Measurements from ENCODE around the gene MARCHF2. TPM values are rescaled to one million over a fixed set of nuclear protein-coding genes. Genes with fewer than 3 reads are reported as not detected.
A peak's percentile ranks its signal among the peaks of the same experiment; 100 is the strongest.

Gene MARCHF2
- polyA plus RNA-seq, 1 of the 3 experiments (the other 2 are of a cell fraction) = 57.2 TPM

GRCh38 chr19:8389891-8390616 is 23.1 kb upstream of the MARCHF2 start, which contains the start of gene RAB11B (continued):
- TF ChIP-seq USF2 (IDR thresholded peaks at IDR 0.05; ENCODE audit: borderline replicate concordance, low read depth, low read length) (no peak), RAD21 (IDR thresholded peaks at IDR 0.05; ENCODE audit: low read length) (no peak), MAX (IDR thresholded peaks at IDR 0.05; ENCODE audit: low read depth) (peak; percentile 32; the same call in 1 of the 2 replicates), TAF1 (IDR thresholded peaks at IDR 0.05; ENCODE audit: borderline replicate concordance, low read depth, low read length) (peak; percentile 40; the same call in 1 of the 2 replicates), REST (IDR thresholded peaks at IDR 0.05; ENCODE audit: low read depth, low read length) (no peak), MEF2A (IDR thresholded peaks at IDR 0.05; ENCODE audit: borderline replicate concordance, low read depth) (no peak), EZH2phosphoT487 (IDR thresholded peaks at IDR 0.05; ENCODE audit: borderline replicate concordance, low read depth) (no peak), USF1 (IDR thresholded peaks at IDR 0.05; ENCODE audit: borderline replicate concordance, low read depth) (no peak), POLR2AphosphoS5 (IDR thresholded peaks at IDR 0.05; ENCODE audit: low read depth, low read length) (0 out of 2 replicates have a peak, but pooled peaks have one; percentile 12)

- Histone ChIP-seq H3K36me3 (replicated peaks in 1 of 2; ENCODE audit: control insufficient read depth in 1 of 2, insufficient read depth in 2 of 2, low read length in 1 of 2) (peaks cover 0 to 11% of the 10 kb centered on the region in 2 experiments), H3F3A (replicated peaks; ENCODE audit: insufficient read depth) (peaks cover 16% of the 10 kb centered on the region), H2AFZ (ENCODE audit: low read depth) (no peak overlapping the region), H3K9me3 (no peaks in the 10 kb centered on the region), H3K4me1 (ENCODE audit: control insufficient read depth in 1 of 2, insufficient read depth in 2 of 2, low read depth in 1 of 2, low read length in 1 of 2) (peaks cover 14 to 31% of the 10 kb centered on the region in 2 experiments; a peak in 2 of 4 replicates), H3K79me2 (ENCODE audit: insufficient read depth) (peaks cover 64% of the 10 kb centered on the region), H3K4me2 (peak overlapping the region; percentile 94), H3K27ac (ENCODE audit: low read depth in 2 of 2, low read length in 1 of 2) (peak overlapping the region; percentile 97 to 99), H3K9me2 (no peaks in the 10 kb centered on the region), H3K27me3 (ENCODE audit: insufficient read depth) (no peaks in the 10 kb centered on the region), H4K20me1 (ENCODE audit: insufficient read depth) (peaks cover 48% of the 10 kb centered on the region), H3K9ac (peak overlapping the region; percentile 100), H3K4me3 (ENCODE audit: low read depth in 2 of 2, low read length in 1 of 2) (peak overlapping the region; percentile 86 to 91)
- TF ChIP-seq ZBTB33 (IDR thresholded peaks at IDR 0.05; ENCODE audit: borderline replicate concordance, low read depth) (no peak), ELF1 (IDR thresholded peaks at IDR 0.05) (no peak), NFIC (IDR thresholded peaks at IDR 0.05; ENCODE audit: borderline replicate concordance) (no peak), PBX3 (IDR thresholded peaks at IDR 0.05) (no peak), CHD2 (IDR thresholded peaks at IDR 0.05; ENCODE audit: low read length, partially characterized antibody) (peak; percentile 32)
- DNase-seq = peak; percentile 96
- CTCF ChIA-PET = interaction anchor here (0.7 to 8.0 kb wide), 2 partner anchors 37 to 115 kb away, joined by 4 to 78 read pairs; no protein-coding TSS in a partner anchor
- POLR2A ChIA-PET = interaction anchor here (1.2 to 1.9 kb wide), 3 partner anchors 23 to 123 kb away, joined by 3 to 4 read pairs (median 3); partner anchors contain the start of gene MARCHF2
- WGBS (ENCODE audit: low lambda C conversion rate) = 0% methylated on average over 21 of the region's 28 CpGs
Measured at GRCh38 chr19:8390617-8390981, 22.5 kb upstream of the MARCHF2 start.
